ENCODE results near the gene IER3IP1.

DNA sequence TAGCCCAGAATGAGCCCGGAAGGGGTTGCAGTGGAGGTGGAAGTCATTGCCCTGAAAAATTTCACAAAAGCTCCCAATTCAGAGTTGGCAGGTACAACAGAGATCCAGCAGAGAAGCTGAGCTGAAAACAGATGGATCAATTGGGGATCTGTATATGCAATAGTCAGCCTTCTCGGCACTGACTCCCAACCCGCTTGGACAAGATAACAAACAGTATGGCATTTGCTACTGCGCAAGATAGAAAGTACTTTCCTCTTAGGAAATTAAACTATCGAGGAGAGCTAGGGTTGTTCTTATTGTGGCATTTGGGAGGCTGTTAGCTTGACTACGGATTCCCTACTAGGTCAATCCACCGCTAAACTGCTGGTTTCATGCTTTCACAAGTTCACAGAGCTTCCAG is 11.6 kb upstream of the IER3IP1 start:
- TF ChIP-seq, protein P1, sequence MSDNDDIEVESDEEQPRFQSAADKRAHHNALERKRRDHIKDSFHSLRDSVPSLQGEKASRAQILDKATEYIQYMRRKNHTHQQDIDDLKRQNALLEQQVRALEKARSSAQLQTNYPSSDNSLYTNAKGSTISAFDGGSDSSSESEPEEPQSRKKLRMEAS (IDR thresholded peaks at IDR 0.05), result no peak
- no peak for TF ChIP-seq PHF21A (CRISPR knock-in tag; IDR thresholded peaks at IDR 0.05)
- TF ChIP-seq, protein P2, sequence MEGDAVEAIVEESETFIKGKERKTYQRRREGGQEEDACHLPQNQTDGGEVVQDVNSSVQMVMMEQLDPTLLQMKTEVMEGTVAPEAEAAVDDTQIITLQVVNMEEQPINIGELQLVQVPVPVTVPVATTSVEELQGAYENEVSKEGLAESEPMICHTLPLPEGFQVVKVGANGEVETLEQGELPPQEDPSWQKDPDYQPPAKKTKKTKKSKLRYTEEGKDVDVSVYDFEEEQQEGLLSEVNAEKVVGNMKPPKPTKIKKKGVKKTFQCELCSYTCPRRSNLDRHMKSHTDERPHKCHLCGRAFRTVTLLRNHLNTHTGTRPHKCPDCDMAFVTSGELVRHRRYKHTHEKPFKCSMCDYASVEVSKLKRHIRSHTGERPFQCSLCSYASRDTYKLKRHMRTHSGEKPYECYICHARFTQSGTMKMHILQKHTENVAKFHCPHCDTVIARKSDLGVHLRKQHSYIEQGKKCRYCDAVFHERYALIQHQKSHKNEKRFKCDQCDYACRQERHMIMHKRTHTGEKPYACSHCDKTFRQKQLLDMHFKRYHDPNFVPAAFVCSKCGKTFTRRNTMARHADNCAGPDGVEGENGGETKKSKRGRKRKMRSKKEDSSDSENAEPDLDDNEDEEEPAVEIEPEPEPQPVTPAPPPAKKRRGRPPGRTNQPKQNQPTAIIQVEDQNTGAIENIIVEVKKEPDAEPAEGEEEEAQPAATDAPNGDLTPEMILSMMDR (CRISPR knock-in tag; IDR thresholded peaks at IDR 0.05), result no peak
